Dermis blood vessel endothelial cell (primary cell): ENCODE results near the gene MT1G. TPM values are rescaled to one million over a fixed set of nuclear protein-coding genes. Genes with fewer than 3 reads are reported as not detected.
"Not testable (repeated sequence)": the region's sequence is repeated elsewhere in the genome, so short reads cannot be mapped to it uniquely, and the experiment has no call there.

Experiments used
- DNase-seq: peaks from one replicate; pipeline ENCODE4 v3.0.0; 2010
- total RNA-seq: library from RNA; depleted of rRNA; stranded (reverse); fragments of >200 nt; gene quantifications from 2 replicates; pipeline ENCODE4 v1.2.3, GENCODE V29; 2014

Gene MT1G
- total RNA-seq, result not detected in 2 replicates

DNA sequence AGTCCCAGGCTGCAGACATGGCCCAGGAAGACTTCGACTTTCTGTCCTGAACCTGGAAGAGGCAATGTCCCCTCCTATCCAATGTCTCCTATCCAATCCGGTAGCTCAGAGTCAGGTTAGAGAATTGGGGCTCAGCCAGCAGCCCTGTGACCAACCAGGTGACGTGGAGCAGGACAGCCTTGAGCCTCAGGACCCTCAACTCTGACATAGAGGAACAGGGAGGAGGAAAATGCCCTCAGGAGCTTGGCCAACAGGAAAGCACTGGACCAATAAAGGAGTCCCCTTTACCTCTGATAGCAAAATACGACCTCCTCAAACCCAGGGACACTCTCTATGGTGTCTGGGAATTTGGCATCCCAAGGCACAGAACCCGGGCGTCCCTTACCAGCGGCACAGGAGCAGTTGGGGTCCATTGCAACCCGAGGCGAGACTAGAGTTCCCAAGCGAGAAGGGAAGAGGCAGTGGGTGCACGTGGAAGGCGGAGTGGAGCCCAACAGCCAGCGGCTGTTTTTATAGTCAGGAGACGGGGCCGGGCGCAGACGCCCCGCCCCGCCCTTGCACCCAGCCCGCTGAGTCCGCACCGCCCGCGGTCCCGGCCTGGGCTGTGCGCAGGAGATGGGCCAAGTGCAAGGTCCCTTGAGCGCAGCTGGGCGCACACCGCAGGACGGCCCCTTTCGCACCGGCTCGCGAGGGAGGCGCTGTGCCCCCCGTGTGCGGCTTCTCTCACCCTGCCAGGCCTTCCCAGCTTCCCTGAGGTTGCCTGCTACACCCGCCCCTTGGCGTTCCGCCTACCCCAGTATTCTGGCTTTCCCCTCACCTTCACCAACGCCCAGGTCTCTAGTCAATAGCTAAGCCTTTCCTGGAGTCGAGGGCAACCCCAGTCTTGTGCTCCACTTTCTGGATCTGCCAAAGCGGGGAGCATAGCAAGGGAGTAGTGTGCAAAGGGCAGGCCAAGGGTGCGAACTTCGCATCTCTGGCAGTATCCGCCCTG, at the start of gene MT1G:
Gene MT1G (minus strand): TSS at position 485 of the 991 bp plus-strand sequence. CDS start 72 bp downstream, at position 413.
- DNase-seq, result peak; percentile 22

GRCh38 chr16:56717532-56717931, 49.7 kb upstream of the MT1G start:
- not testable (repeated sequence) for DNase-seq

- DNase-seq, result no peak
Measured at GRCh38 chr16:56716761-56717160, 48.9 kb upstream of the MT1G start.

DNA sequence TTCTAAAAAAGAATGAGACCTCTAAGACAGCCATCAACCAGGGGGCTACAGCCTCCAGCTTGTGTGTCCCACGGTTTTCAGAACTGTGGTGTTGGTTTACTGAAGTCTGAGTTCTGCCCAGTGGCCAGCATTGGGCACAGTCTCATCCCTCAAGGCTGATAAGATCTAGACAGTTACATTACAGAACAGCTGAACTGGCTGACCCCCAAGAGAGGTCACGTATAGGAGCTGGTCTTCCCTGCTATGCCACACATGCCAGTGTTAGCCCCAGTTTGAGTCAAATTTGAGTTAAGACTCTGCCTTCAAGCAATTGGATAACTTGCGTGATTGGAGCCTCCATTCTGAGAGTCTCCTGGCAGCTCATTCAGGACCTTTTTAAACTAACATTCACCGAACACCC, 47.3 kb upstream of the MT1G start:
- no peak for DNase-seq

DNA sequence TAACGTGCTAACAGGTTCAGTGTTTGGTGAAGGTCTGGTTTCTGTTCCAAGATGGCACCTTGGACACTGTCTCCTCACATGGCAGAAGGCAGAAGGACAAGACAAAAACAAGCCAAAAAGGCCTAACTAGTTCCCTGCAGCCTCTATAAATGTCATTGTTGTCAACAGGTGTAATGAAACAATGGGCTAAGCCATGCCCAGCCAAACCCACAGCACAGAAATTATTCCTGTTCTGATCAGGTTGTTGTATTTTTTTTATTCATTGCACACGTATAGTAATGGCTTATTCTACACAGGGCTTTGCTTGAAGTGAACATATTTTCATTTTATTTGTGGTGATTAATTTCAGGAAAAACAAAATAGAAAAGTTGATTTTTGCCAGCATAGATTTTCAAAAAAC, 45.9 kb upstream of the MT1G start:
- no peak for DNase-seq

GRCh38 chr16:56711862-56712261, 44.0 kb upstream of the MT1G start:
- DNase-seq, result no peak

DNA sequence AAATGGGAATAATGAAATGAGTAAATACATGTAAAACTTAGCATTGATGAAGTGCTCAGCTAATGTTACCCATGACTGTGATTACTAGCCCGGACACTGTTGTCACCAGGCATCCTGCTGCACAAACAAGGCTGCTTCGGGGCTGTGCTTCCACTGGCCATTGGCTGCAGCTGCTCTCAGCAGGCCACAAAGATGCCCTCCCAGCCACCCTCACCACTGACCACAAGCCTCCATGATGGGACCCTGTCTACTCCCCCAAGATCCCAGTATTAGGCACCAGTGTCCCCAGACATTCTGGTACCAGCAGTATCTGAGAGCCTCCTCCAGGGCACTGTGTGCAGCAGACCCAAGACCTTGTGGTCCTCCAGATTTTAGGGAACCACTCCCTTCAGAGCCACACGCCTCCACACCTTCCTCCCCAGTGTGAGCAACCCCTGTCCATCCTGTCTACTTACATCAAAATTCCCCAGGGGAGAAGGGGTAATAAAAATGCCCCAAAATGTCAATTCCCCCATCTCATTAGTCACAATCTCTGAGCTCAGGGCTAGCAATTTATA, 42.4 kb upstream of the MT1G start:
- no peak for DNase-seq

- no peak for DNase-seq
Measured at GRCh38 chr16:56709443-56710040, 41.7 kb upstream of the MT1G start.

DNA sequence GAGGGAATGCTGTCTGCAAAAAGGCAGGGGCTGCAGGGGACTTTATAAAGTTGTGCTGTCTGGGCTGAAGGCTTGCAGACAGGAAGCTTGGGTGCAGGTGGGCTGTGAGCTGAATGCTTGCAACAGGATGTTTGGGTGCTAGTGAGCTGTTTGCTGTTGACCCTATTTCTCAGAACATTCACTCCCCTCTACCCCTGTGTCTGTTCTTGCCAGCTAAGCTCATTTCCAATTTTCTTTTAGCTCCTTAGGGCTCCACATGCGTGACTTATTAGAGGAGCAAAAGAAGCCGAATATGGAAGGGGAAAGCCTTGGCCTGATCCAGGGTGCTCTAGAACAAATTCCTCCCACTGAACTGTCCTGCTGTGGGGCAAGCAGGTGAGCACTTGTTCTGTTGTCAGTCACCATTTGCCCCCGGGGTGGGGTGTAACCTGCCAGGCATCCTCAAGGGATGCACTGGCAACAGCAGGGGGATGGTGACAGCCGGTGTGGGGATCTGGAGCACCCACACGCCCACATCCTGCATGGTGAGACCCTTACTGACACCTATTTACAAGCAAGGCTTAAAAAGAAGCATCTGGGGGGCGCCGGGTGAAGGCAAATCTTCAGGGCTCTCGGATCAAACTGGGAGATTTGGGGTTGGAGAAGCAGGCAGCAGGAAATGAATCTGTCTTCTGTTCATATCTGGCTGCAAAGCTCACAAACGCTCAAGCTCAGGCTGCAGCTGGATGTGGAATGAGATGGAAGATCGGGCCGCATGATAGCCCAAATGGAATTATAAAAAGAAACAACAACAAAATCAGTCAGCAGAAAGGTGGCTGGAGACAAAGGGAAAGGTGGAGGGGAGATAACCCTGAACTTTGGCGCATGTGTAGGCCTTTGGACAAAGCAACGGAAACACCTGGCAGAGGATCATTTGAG, 40.9 kb upstream of the MT1G start:
- peak; percentile 50 for DNase-seq

DNA sequence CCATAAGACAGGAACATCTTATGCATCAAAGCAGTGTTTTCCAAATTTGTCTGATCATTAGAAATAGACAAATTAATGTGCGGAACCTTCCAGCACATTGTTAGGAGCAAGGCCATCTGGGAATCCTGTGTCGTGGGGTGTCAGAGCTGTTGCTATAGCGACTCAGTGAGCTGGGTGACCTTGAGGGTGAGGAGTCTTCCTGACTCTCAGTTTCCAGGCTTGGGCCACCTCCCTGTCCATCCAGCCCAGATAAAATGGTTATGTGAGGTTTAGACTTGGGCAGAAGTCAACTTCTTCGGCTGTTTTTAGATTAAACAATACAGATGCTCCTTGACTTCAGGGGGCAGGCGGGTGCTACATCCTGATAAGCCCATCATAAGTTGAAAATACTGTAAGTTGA, 35.0 kb upstream of the MT1G start:
- DNase-seq, result no peak

DNA sequence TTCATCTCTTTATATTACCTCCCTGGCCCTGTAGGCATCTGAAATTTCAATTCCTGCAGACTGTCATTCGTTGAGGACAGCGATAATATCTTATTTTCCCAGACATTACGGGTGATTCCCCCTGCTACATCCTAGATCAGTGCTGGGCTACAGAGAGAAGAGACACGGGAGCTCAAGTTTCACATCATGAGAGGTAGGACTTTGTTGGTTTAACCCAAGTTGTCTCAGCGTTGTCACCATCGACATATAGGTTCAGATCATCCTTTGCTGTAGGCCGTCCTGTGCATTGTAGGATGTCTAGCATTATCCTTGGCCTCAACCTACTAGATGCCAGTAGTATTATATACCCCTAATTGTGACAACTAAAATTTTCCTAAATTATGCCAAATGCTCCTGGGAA, 33.7 kb upstream of the MT1G start:
- no peak for DNase-seq

GRCh38 chr16:56700631-56701030, 32.8 kb upstream of the MT1G start:
- DNase-seq, result no peak

DNA sequence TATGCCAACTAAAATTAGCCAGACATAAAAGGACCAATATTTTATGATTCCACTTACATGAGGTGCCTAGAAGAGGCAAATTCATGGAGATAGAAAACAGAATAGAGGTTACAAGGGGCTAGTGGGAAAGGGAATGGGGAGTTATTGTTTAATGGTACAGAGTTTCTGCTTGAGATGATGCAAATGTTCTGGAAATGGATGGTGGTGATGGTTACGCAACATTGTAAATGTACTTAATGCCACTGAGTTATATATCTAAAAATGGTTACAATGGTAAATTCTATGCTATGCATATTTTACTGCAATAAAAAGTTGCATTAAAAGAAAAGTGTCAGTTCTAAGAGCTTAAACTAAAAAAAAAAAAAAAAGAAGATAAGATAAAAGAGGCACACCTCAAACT, 32.3 kb upstream of the MT1G start:
- no peak for DNase-seq

DNA sequence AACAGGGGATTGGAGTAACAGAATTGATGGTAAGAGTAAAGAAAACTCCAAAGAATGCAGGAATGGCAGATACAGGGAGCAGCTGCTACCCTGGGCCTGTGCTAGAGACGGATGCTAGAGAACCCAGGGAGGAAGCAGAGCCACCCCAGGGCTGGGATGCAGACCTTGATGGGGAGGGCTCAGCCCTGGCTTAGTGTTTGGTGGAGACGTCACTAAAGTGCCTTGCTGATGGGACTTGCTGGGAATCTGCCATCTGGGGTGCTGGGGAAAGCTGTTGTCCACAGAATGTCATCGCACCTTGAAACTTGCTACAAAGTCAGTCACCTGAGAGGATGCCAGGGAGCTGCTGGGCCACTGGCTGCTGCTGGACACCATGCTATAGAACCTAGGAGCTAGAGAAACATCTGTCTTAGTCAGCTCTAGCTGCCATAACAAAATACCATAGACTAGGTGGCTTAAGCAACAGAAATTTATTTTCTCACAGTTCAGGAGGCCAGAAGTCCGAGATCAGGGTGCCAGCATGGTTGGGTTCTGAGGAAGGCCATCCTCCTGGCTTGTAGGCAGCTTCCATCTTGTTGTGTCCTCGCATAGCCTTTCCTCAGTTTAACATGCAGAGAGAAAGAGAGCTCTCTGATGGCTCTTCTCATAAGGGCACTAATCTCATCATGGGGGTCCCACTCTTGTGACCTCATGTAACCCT, 29.7 kb upstream of the MT1G start:
- no peak for DNase-seq

DNA sequence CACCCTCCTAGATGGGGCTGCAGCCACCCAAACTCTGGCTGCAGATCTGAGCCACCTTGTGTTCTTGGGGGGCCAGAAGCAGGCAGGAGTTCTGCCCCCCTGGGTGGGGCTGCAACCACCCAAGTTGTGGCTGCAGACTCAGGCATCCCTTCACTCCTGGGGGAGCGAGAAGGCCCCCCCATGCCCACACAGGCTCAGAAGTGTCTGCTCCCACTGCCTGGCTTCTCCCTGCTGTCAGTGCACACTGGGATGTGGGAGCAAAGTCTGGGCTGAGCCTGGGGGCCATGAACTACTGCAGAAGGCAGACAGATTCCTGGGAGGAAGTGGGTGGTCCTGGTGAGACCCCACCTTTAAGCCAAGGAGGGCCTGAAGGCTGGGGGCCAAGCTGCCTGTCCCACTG, 27.4 kb upstream of the MT1G start:
- DNase-seq, result no peak

- no peak for DNase-seq
Measured at GRCh38 chr16:56691885-56692284, 24.0 kb upstream of the MT1G start.

- DNase-seq, result no peak
Measured at GRCh38 chr16:56690420-56691122, 22.7 kb upstream of the MT1G start.

DNA sequence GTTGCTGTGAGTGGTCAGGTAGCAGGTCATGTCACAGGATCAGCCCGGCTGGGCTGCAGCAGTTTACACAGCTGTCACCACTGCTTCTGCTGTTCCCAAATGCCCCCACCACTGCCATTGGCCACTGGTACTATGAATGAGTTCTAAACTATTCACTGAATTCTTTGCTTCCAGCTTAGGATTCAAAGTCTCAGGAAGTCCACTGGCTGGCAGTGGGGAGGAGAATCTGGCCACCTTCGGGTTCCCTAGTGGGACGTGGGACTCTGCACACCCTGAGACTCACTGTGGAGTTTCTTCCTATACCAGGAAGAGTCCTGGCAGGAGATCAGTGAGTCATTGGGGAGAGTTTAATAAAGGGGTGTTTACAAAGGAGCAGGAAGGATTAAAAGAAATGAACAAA, 21.3 kb upstream of the MT1G start:
- no peak for DNase-seq

DNA sequence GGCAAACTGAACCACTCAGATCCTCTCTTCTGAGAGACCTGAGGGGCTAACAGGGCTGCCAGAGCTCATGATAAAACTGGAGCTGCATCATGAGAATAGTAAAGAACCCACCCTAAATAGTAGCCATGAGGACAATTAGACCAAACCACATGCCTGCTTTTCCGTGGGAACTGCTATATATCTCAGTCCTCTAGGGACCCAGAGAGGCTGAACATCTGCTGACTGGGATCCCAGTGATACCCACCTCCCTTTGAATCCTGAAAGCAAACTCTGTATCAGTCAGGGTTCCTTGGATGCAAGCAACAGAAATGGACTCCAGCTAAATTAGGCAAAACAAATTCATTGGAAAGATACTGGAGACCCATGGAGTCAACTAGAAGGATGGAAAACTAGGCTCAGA, 20.9 kb upstream of the MT1G start:
- no peak for DNase-seq

GRCh38 chr16:56686758-56687157, 18.9 kb upstream of the MT1G start:
- no peak for DNase-seq

DNA sequence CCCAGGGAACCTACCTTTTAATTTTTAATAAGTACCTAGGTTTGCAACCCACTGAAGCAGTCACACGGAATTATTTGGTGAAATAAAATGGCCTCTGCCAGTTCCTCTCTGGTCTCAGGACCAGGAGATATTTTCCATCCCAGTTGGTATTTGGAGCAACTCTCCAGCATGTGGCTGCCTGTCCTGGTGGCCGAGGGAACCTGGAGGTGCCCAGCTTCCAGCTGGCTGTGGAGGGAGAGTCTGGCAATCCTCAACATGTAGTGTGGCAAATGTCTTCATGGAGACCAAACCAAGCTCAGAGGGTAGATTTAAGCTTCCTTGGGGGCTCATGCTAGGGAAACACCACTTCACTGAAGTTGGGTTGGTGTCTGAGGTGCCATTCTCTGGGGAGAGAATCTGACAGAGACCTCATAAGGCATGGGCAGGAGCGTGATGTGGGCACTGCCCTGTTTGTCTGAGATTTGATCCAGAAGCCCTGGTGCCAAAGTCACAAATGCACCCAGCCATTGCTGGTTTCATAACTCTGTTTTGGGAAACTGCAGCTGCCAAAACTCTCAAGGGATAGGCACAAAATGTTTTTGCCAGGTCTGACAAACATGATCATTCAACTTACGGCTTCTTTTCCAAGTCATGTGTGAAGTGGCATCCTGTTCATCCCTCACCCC, 17.2 kb upstream of the MT1G start:
- DNase-seq, result no peak
